HL-60/S4 treated with retinoic acid at 250 ng/mL for 4 days and 3 days (cell line): ENCODE measurements around the gene GAS7.

ENCODE experiments used
- in situ Hi-C: fragments of 300-500 bp; cut with MboI; formaldehyde crosslinking; loops from 2 replicates; pipeline ENCODE4 v1.7.0; 2022; ENCODE audit warnings: low sequenced_read_pairs

The GAS7 gene

DNA sequence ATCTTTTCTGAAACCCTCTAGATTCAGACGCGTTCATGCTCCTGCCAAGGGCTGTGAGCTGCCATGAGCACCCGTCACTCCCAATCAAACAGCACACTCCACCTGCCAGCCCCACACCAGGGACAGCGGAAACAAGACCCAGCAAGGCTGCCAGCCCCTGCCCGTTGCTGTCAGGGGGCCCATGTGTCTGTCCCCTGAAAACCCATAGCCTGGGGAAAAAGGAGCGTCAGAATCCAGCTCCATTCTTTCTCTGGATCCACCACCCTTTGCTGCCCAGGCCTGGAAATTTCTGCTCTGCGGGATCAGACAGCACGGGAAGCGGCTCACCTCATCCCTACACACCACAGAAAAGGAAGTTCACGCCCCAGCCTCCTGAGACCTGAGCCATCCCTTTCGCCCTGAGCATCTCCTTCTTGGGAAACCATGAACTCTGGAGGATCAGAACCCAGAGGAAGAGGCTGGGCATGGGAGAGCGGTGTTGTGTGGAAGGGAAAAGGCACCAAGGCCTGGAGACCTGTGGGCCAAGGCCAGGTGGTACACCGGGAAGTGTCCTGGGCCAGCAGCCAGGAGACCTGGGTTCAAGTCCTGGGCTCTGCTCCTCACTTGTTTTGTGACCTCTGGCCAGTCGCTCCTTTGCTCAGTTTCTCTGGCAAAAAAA, 241.8 kb downstream of the GAS7 start:
- in situ Hi-C loops: no loop called here

DNA sequence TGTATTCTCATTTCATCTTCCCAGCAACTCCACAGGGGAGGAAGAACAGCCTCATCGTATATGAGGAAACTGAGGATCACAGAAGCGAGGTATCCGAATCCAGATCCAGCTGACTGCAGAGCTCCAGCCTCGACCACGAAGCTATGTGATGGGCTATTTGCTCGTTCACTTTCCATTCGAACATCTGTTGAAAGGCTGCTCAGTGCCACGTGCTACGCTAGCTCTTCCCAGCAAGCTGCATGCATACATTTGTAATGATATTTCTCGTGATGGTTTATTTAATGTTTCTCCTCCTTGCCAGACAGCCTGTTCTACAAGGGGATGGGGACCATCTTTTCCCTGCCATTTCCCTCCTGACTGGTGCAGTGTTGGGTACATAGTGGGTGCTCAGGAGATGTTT, 244.9 kb downstream of the GAS7 start:
- in situ Hi-C loops: no loop called here

DNA sequence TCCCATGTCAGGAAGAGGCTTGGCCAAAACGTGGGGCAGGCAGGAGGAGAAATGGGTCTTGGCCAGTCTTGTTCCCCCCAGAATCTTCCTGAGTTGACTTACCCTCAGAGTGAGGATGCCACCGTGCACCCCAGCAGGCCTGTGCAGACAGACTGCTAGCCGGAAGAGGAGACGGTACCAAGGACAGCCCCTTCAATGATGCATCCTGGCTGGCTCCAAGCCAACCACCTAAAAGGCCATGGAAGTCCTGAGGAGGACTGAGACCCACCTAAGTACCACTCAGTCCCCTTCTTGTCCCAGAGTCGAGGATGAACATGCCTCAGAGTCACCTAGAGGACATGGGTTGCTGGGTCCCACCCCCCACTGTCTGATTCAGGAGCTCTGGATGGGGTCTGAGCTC, 246.6 kb downstream of the GAS7 start:
- in situ Hi-C loops: no loop called here

DNA sequence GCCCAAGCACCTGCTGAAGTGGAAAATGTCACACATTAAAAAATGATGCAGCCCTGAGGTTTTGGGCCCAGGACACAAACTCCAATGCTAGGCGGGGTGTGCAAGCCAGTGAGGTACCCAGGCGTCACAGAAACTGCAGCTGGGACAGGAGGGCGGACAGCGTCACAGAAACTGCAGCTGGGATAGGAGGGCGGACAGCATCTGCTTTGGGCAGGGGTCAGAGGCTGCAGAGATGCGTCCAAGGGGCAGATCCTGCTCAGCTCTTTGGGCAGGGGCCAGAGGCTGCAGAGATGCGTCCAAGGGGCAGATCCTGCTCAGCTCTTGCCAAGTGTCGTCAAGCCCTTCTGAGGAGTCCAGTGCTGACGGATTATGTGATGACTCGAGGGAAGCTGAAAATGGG, 249.5 kb downstream of the GAS7 start:
- in situ Hi-C loops: no loop called here

DNA sequence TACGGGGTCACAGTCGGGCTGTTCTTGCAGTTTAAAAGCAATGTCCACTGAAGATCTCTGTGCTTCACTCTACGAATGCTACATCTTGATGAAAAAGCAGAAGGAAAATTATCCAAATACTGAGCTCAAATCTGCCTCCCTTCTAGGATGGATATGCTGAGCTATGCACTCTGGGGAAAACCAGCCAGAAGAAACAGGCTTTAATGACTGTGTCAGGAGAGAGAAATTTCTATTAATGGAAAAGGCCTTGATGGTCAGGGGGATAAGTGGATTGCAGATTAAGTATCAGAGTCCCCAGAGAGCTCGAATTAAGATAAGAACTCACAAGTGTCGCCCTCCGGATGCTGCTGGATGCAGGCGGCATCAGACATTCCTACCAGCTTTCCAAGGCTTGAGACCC, 253.7 kb downstream of the GAS7 start:
- in situ Hi-C loops: no loop called here

DNA sequence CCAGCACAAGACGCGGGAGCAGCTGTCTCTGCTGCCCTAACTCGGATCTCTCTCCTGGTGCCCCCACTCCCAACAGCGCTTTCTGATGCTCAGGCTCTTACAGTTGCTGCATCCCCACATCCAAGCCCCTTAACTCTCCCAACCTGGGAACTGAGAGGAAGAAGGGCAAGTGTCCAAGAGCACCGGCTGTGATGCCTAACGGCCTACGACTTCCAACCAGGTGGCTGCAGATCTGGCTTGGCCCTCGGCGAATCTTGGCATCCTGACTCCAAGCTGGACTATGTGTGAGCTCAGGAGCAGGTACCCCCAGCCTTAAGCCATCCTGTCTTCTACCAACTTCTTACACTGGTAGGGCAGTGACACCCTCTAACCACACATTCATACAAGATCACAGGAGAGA, 255.1 kb downstream of the GAS7 start:
- in situ Hi-C loops: no loop called here

DNA sequence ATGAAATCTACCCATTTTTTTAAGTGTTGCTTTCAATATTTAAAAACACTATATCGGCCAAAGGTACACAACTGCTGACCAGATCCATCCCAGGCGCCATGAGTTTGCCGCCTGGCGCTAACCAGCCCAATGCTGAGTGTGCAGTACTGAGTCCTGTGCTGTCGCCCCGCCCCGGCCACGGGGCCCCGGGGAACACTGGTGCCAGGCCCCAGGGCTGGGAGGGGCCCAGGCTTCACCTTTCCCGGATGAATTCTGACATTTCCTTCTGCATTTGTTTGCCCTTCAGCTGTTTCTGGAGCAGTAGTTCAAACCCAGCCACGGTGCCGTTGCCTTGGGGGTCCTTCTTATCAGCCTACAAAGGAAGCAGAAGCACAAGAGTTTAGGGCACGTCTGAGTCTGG, 255.5 kb downstream of the GAS7 start:
- in situ Hi-C loops: no loop called here

DNA sequence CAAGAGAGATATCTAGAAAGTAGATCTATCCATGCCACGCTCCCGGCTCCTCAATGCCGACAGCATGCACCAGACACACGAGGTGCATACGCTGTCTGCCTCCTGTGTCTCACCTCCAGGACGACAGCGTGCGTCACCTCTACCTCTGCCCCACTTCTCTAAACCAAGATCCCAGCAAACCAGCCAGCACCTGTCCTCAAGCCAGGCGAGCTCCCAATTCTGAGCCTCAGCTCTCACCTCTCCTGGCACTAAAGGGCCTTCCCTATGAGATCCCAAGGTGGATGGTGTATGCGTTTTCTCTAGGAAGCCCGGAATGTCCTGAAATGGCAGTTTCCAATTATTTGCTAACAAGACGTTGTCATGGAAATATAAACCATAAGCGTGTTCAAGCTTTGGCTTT, 257.1 kb downstream of the GAS7 start:
- in situ Hi-C loops: no loop called here

DNA sequence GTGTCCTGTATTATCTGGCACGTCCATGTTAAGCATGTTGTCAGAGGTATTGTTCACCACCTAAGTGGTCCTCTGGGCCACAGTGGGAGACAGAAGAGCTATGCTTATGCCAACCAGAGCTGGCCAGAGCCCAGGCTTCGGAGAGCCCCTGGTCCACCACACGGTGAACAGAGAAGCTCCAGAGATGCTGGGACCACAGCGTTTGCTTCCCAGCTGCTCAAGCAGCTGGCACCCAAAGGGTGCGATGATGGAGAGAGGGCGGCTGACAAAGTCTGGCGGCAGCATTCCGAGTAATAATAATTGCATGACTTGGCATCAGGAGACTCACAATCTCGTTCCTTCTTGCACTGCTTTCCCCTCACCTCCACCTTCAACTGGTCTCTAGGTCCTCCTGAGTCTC, 257.6 kb downstream of the GAS7 start:
- in situ Hi-C loops: no loop called here

DNA sequence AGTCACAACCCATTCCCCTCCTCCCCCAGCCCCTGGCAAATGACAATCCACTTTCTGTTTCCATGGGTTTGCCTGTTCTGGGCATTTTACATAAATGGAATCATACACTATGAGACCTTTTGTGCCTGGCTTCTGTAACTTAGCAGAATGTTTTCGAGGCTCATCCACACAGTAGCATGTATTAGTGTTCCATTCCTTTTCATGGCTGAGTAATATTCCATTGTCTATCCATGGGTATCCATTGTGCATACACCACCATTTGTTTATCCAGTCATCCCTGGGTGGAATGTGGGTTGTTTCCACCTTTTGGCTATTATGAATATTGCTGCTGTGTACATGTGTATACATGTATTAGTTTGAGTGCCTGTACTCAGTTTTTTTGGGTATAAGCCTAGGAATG, 259.6 kb downstream of the GAS7 start:
- in situ Hi-C loops: no loop called here

DNA sequence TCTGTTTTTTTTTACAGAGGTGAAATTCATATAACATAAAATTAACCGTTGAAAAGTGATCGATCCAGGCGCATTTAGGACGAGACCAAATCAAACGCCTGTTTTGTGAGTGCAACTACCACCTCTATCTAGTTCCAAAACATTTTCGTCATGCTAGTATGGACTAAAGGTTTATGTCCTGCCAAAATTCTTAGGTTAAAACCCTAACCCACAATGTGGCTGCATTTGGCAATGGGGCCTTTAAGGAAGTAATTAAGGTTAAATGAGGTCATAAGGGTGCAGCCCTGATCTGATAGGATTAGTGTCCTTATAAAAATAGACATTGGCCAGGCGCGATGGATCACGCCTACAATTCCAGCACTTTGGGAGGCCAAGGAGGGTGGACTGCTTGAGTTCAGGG, 260.5 kb downstream of the GAS7 start:
- in situ Hi-C loops: no loop called here

DNA sequence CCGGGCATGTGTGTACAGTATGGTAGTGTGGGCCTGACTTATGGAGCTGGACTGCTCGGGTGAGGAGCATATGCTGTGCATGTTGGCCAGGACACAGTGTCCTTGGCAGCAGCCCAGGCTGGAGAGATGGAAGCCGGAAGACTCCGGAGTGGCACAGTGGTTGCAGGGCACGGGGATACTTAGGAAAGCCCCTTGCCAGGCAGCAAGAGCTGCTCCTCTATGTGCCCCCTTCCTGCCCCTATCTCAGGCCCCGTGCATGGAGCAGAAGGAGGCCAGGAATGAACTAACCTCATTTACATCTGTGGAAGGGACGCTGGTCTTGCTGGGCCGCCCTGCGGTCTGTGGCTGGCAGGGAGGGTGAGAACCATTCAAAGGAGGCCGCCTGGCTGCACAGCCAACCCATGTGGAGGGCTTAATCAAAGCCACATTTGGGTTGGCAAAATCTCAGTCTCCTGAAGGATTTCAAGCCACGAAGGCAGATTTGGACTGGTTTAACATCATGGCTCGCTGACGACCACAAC, 261.1 kb downstream of the GAS7 start:
- in situ Hi-C loops: no loop called here

DNA sequence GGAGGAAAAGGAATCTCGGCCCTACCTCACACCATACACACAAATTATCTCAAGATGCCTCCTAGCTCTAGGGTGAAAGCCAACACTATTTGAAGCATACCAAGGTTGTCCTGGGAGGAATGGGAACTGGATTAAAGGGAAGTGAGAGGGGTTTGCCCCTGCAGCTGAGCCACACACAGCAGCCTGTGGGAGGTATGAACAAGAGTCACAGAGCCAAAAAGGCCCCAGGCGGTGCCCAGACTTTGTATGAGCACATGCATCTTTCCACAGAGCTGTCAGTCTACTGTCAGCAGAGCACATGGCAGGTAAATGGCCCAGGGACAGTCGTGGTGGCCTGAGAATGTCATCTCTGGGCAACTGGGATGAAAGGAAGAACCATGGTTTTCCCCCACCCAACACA, 262.3 kb downstream of the GAS7 start:
- in situ Hi-C loops: no loop called here

DNA sequence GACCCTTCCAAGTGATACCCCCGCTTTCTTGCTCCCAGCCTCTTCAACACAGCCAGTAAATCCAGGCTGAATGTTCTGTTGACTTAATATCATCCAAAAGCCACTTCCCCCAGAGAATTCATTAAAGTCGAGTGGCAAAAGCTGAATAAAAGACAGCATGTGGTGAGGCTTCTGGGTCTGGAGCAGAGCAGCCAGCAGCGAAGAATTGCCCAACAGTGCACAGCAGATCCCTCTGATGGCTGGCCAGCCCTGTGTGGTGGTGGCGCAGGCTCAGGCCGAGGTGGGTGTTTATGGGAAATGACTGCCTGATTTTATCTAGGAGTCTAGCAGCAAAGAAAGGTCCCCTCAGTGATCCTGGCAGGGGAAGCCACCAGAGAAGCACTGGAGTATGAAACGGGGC, 263.0 kb downstream of the GAS7 start:
- in situ Hi-C loops: no loop called here

DNA sequence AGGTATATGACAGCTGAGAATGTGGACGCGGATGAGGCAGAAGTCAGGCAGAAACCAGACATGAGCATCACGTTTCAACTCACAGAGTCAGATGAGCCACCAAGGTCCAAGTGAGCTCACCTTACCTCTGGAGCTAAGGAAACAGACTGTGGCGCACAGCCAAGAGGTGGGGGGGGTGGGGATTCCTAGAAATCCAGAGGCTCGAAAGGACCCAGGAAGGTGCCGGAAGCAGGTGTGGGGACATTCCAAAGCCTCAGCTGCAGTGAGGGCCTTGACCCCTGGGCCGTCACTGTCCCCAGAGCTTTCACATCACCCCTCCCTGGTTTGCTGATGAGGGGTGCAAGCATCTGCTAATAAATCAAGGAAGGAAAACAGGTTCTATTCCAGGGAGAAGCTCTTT, 264.1 kb downstream of the GAS7 start:
- in situ Hi-C loops: no loop called here

DNA sequence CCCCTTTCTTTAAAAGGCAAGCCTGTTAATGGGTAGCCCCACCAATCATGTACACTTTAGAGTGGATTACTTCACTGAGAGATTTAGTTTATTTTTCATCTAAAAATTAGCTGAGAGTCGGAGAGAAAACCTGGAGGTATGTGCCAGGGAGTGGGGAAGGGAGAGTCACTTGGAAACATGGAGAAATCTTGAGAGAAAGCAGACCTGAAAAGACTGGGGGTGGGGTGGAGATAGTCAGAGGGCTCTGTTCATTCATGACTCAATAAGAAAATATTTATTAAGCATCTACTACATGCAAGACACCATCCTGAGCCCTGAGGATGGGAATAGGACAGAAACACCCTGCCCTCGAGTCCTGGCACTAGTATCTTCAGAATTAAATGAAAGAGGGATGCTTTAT, 265.9 kb downstream of the GAS7 start:
- in situ Hi-C loops: no loop called here

DNA sequence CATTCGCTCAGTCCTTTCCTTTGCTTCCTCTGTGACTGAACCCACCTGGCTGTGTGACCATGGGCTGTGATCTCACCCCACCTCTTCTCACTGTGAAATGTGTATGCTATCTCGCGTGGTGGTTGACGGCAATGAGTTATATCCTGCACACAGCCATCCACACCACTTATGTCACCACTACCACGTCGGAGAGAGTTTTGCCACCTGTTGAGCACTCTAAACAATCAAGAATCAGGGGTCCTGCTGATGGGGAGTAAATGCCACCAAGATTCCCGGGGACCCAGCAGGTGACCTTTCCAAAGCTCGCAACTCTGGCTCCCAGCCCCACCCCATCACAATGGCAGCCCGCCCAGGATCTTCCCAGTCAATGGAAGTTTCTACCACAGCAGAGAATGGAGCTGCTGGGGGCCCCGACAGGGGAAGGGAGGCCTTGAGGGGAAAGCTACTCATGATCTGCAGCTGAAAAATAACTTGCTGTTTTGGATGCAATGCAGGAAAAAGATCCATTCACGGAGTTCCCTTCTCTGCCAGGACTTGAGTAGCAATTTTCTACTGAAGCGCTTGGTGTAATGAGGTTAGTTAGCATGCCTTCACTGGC, 267.2 kb downstream of the GAS7 start:
- in situ Hi-C loops: no loop called here

DNA sequence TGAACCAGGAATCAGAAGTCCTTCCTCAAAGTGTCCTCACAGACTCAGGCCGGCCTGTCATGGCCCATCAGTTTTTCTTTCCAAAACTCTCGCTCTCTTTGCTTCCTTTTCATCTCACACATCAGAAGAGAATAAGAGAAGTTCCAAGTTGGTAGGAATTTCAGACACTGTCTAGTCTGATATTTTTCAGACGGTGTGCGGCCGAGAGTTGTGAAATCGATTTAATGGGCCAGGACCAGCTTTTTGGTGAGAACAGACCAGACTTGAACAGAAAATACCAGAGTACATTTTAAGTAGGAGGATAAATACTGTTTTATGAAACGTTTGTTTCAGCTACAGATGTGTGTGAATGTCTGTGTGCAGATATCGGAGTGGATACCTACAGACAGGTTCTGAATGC, 268.5 kb downstream of the GAS7 start:
- in situ Hi-C loops: no loop called here

DNA sequence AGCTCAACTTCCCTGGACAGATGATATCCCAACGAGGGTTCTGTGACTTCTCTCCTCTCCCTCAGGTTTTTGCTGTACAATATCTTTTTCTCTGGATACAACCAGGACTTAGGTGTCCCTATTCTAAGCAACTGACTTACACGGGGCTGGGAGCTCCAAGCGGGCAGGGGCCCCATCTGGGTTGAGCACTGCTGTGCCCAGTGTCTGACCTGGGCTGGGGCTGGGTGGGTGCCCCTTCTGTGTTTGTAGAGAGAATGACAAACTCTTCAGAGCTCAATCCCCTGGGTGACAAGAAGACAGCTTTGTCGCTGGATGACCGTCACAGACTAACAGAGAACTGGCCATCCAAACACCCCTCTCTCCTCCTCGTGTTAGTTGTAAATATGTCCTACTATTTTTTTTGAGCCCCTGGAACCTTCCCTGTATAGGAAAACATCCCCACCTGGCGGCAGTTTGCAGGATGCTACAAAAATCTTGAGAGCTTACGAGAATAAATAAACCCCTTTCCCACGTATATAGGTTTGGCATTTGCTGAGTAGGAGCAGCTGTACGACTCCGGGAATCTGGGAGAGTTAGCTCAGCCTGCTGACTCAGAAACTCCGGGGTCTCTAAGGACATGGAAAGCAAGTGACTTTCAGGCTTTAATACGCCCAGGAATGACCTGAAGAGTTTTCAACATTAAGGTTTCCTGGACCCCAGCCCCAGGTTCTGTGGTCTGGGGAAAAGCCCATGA, 269.6 kb downstream of the GAS7 start:
- in situ Hi-C loops: no loop called here

DNA sequence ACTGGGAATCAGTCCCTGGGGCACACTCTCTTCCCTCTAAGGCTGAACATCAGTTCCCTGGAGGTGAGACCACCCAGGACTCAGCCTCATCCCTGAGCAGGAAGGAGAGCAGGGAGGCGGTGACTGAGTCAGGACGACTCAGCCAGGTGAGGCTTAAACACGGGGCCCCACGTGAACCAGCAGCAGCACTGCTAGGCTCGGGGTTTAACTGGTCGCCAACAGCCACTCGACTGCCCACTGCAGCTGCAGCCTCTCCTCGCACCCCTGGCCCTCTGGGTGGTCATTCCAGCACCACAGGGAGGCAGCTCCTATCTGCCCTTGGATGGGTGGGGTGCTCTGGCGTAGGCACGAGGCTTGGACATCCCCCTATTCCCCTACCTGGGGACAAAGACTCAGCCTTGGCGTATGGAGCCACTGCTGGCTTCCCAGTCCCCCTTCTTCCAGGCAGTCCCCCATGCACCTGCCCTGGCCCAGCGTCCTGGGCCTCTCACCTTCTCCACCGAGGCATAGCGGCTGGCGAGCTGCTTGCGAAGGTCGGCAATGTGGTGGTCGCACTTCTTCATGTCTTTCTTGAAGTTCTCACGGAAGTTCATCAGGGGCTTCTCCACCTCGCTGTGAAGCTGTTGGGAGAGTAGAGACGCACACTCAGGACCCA, 272.1 kb downstream of the GAS7 start:
- in situ Hi-C loops: no loop called here

DNA sequence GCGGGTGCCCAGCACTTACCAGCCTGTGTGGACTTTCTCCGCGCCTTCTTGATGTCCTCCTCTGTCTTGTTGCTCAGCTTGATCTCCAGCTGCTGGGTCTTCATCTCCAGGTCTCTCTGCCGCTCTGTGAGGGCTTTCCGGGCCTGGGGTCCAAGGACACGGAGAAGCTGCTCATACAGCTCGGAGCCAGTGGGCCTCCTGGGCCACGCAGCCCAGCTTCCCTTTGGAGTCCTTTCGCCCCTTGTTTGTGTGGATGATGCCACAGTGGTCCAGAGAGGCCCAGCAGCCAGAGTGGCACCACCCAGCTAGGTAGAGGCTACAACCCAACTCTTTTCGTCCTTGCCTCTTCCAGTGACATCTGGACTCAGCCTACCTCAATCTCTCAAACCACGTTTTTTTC, 272.9 kb downstream of the GAS7 start:
- in situ Hi-C loops: no loop called here

DNA sequence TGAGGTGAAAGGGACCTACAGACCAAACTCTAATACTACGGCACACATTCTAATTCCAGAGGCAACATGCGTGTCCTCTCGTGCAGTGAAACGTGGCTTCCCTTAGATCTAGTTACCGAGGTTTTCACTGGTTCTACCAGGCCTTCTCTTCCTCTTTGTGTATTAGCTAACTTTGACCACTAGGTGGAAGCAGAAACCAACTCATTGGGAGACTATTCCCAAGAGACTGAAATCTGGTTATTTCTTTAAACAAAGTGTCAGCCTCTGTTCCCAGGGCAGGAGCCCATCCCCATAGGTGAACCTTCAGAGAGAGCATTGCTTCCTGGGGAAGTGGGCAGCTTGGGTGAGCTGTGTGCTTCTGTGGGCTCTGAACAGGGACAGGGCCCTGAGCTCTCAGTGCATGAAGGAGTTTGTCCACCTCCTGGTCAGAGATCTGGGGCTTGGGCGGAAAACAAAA, 273.6 kb downstream of the GAS7 start:
- in situ Hi-C loops: loop anchor here (25.0 kb wide), 1 partner anchor 688 kb away; no protein-coding TSS in a partner anchor
